NCI-H2171 treated with DMSO at 0.1 percent for 48 hours (cell line): ENCODE data around the gene SLC6A19.

Experiments used
- DNase-seq: peaks from one replicate; lab custom pipeline; 2025; lab: John Stamatoyannopoulos, UW

The SLC6A19 gene

GRCh38 chr5:1180841-1181271 lies 20.5 kb upstream of the SLC6A19 start:
- peak; percentile 9 for DNase-seq

- no peak for DNase-seq
These were observed 19.7 kb upstream of the SLC6A19 start for GRCh38 chr5:1181451-1182359.

GRCh38 chr5:1182360-1182632 lies 19.1 kb upstream of the SLC6A19 start:
- DNase-seq = no peak

GRCh38 chr5:1182633-1183423 lies 18.6 kb upstream of the SLC6A19 start:
- no peak for DNase-seq

- no peak for DNase-seq
These were observed 17.8 kb upstream of the SLC6A19 start for GRCh38 chr5:1183424-1184162.

GRCh38 chr5:1184163-1184470 lies 17.3 kb upstream of the SLC6A19 start:
- no peak for DNase-seq

- no peak for DNase-seq
These were observed 16.9 kb upstream of the SLC6A19 start for GRCh38 chr5:1184481-1184880.

GRCh38 chr5:1185038-1185627 lies 16.3 kb upstream of the SLC6A19 start:
- DNase-seq = no peak

- no peak for DNase-seq
These were observed 15.6 kb upstream of the SLC6A19 start for GRCh38 chr5:1185629-1186350.

GRCh38 chr5:1186351-1187233 lies 14.8 kb upstream of the SLC6A19 start:
- no peak for DNase-seq

- no peak for DNase-seq
These were observed 14.0 kb upstream of the SLC6A19 start for GRCh38 chr5:1187234-1187949.

GRCh38 chr5:1187950-1188334 lies 13.5 kb upstream of the SLC6A19 start:
- DNase-seq = no peak

- no peak for DNase-seq
These were observed 12.9 kb upstream of the SLC6A19 start for GRCh38 chr5:1188464-1188863.

- no peak for DNase-seq
These were observed 12.1 kb upstream of the SLC6A19 start for GRCh38 chr5:1189269-1189668.

- DNase-seq = no peak
These were observed 11.1 kb upstream of the SLC6A19 start for GRCh38 chr5:1190278-1190677.

GRCh38 chr5:1190837-1191239 lies 10.6 kb upstream of the SLC6A19 start:
- DNase-seq = no peak

GRCh38 chr5:1192971-1193590 lies 8.3 kb upstream of the SLC6A19 start:
- no peak for DNase-seq

- no peak for DNase-seq
These were observed 7.8 kb upstream of the SLC6A19 start for GRCh38 chr5:1193591-1193985.

- no peak for DNase-seq
These were observed 7.0 kb upstream of the SLC6A19 start for GRCh38 chr5:1194378-1194777.

- no peak for DNase-seq
These were observed 6.0 kb upstream of the SLC6A19 start for GRCh38 chr5:1195439-1195838.
